GM12873 (cell line): Measurements from ENCODE around the gene MCRIP2.

ENCODE experiments used
- TF ChIP-seq, protein P1 (sequence below): IDR thresholded peaks from 2 replicates; pipeline ENCODE4 v1.5.1; 2012; ENCODE audit warnings: low read depth, mild to moderate bottlenecking, moderate library complexity, low read length, control low read depth; ENCODE audit not compliant: insufficient read depth; ENCODE audit errors: missing control alignments

MCRIP2 gene

DNA sequence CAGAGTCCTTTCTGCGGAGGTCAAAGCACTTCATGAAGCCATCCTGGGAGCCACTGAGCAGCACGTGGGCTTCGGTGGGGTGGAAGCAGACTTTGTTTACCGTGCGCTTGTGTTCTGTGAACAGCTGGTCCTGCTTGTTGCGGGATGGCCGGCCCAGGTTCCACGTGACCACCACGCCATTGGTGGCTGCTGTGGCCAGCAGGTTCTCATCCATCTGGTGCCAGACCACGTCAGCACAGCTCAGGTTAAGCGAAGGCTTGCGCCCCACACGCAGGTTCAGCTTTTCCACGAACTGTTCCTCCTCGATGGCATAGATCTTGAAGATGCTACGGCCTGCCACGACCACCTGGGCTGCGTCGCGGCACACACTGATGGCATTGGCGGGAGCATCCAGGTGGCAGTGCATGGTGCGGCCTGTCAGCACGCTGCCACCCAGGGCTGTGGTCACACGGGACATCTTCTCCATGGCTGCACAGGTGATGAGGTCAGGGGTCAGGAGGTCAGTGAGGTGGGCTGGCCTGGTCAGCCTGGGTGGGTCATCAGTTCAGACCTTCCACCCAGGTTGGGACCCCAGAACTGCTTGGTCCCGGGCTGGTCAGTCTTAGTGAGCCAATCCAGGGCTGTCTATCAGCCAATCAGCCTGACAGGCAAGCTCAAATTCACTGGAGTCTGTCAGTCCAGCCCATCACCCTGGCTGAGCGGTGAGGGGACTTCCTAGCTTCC, 47.7 kb downstream of the MCRIP2 start:
- TF ChIP-seq, protein P1, sequence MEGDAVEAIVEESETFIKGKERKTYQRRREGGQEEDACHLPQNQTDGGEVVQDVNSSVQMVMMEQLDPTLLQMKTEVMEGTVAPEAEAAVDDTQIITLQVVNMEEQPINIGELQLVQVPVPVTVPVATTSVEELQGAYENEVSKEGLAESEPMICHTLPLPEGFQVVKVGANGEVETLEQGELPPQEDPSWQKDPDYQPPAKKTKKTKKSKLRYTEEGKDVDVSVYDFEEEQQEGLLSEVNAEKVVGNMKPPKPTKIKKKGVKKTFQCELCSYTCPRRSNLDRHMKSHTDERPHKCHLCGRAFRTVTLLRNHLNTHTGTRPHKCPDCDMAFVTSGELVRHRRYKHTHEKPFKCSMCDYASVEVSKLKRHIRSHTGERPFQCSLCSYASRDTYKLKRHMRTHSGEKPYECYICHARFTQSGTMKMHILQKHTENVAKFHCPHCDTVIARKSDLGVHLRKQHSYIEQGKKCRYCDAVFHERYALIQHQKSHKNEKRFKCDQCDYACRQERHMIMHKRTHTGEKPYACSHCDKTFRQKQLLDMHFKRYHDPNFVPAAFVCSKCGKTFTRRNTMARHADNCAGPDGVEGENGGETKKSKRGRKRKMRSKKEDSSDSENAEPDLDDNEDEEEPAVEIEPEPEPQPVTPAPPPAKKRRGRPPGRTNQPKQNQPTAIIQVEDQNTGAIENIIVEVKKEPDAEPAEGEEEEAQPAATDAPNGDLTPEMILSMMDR, result no peak

DNA sequence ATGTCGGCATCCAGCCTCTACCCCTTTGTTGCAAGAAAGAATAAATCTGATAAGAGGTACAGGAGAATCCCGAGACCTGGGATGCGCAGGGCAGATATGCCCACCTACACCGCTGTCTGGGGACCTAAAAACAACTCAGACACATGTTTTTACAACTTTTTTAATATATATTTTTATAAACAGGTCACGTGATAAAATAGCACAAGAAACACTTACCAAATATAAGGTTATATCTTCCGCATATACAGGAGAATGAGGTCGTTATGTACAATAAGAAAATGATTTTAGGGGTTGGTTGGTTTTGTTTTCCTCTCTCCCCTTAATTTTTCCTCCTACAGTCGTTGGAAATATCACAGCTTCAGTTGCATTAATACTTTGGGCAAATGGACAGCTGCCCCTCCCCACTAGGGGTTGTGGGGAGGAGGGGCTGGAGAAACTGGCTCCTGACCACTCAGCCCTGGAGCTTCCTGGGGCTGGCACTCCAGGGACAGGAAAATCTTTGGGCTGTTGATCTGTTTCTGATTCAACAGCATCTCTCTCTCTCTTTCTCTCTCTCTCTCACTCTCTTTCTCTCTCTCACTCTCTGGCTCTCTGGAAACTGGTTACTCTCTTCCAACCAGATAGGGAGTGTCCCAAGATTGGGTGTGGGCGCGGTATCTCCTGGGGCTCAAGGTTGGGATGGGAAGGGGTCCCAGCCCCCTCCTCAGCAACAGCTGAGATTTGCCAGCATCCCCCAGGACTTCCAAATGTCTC, 50.9 kb downstream of the MCRIP2 start:
- TF ChIP-seq, protein P1, result no peak

DNA sequence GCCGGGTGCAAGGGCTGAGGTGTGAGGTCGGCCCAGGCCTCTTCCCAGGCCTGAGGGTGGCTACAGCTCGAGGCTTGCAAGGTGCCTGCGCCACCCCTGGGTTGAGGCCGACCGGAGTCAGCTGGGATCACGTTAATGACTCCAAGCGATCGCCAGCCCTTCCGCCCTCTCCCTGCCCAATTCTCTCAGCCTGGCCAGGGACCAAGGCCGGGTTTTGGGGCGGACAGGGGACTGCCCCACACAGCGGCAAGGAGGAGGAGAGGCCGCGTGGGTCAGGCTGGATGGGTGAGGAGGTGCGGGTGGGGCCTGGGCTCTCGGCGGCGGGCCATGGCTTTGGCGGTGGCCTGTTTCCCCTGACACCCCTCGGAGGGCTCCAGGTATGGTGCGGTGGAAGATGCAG, 51.7 kb downstream of the MCRIP2 start:
- TF ChIP-seq, protein P1, result no peak

DNA sequence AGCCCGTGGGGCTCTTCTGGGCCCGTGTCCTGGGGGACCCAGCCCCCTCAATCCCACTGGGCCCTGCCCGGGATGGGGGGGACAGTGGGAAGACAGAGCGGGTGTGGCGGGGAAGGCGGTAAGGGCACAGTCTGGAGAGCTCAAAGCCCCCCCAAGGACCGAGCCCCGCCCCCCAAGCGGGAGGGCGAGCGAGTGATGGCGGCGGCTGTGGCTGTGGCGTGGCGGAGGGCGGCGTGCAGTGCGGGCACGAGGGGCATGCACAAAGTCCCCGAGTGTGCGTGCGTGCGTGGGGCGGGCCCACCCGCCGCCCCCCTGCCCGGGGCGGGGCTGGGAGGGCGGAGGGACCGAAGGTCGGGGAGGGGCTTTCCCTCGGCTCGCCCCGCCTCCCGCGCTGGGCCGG, 52.1 kb downstream of the MCRIP2 start:
- TF ChIP-seq, protein P1, result no peak

DNA sequence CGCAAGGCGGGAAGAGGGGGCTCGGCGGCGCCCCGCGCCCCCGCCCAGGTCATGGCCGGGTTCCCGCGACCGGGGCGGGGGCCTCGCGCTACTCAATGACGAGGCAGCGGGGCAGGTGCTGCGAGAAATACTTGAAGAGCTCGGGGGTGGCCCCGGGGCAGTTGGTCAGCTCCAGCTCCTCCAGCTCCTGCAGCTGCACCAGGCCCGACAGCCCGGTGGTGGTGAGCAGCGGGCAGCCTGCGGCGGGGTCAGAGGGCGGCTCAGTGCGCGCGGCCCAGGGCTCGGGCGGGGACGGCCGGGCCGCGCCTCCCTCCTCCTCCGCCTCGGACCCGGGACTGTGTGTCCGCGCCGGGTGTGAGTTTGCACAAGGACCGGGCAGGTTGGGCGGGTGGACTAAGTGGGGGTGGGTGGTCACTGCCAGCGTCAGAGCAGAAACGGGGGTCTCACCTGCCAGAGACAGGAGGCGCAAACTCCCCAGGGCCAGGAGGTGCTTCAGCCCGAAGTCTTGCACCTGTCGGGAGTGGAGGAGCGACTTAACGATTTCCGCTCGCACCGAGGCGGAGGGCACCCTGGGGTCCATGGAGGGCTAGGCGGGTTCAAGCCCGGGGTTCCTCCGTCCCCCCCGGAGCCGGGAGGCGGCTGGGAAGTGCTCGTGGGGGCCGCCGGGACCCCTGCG, 52.7 kb downstream of the MCRIP2 start:
- TF ChIP-seq, protein P1, result no peak

DNA sequence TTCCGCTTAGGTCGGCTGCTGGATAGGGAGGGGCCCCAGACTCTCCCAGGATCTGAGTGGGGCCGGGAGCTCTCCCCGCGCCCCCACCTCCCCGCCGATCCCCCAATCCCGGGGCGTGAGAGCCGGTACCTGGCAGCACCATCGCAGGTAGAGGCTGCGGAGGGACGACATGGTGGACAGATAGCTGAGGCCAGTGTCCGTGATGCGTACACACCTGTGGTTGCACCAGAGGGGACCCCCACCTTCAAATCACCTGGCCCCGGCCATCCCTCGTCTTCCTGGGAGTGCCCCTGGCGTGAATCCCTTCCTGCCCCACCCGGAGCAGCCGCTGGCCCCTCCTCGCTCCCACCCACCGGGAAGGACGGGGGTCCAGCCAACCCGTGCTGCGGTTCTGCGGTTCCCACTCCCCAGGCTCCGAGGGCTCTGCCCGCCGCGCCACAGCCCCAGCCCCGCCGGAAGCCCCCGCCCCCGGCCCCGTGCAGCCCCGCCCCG, 53.3 kb downstream of the MCRIP2 start:
- TF ChIP-seq, protein P1, result no peak
